NB4 (cell line): Measurements from ENCODE around the gene RUFY3.

Experiments
- DNase-seq: peaks from one replicate; pipeline ENCODE4 v3.0.0; 2010; ENCODE audit warnings: low read depth
- H3K4me3 ChIP-seq: one replicate; pipeline ENCODE4 v1.5.1; 2011; ENCODE audit warnings: mild to moderate bottlenecking, low read depth, low read length, moderate library complexity
- CTCF ChIP-seq: IDR thresholded peaks from one replicate; pipeline ENCODE4 v1.5.1; 2012; ENCODE audit warnings: low read depth, low read length
- MAX ChIP-seq: IDR thresholded peaks from 2 replicates; pipeline ENCODE4 v1.6.1; 2011; ENCODE audit warnings: low read depth, low read length
- MYC ChIP-seq: IDR thresholded peaks from 2 replicates; pipeline ENCODE4 v1.6.1; 2011; ENCODE audit warnings: low read depth, low read length
- POLR2A ChIP-seq: IDR thresholded peaks from 2 replicates; pipeline ENCODE4 v1.6.1; 2011; ENCODE audit warnings: mild to moderate bottlenecking; ENCODE audit not compliant: insufficient read length; ENCODE audit errors: extremely low read depth

The RUFY3 gene

GRCh38 chr4:70709611-70710205, 12.1 kb upstream of the RUFY3 start:
- TF ChIP-seq MYC (no peak), MAX (no peak), CTCF (no peak), POLR2A (no peak)
- DNase-seq, result no peak
- no peak overlapping the region for H3K4me3 ChIP-seq

- DNase-seq, result no peak
- no peak for TF ChIP-seq MYC
- TF ChIP-seq POLR2A, result no peak
- TF ChIP-seq MAX, result no peak
- TF ChIP-seq CTCF, result no peak
- H3K4me3 ChIP-seq, result no peak overlapping the region
Observed at GRCh38 chr4:70711599-70711998, 10.2 kb upstream of the RUFY3 start.

GRCh38 chr4:70712150-70712549, 9.6 kb upstream of the RUFY3 start:
- DNase-seq, result no peak
- no peak overlapping the region for H3K4me3 ChIP-seq
- TF ChIP-seq MYC (no peak), CTCF (no peak), POLR2A (no peak), MAX (no peak)

GRCh38 chr4:70712604-70713452, 8.9 kb upstream of the RUFY3 start:
- no peak overlapping the region for H3K4me3 ChIP-seq
- TF ChIP-seq MAX (no peak), MYC (no peak), CTCF (no peak), POLR2A (no peak)
- DNase-seq, result no peak

GRCh38 chr4:70713453-70714078, 8.2 kb upstream of the RUFY3 start:
- peak; percentile 18 for DNase-seq
- TF ChIP-seq MYC (no peak), CTCF (no peak), POLR2A (no peak), MAX (no peak)
- no peak overlapping the region for H3K4me3 ChIP-seq
